NCI-H226 (cell line): ENCODE measurements around the gene RIMKLA.

Experiments
- DNase-seq: peaks from one replicate; pipeline ENCODE4 v3.0.0-alpha.2; 2015

RIMKLA gene

GRCh38 chr1:42380586-42381279, at the start of gene RIMKLA:
Gene RIMKLA (plus strand): TSS chr1:42380792. CDS start chr1:42380935, 143 bp downstream.
- peak; percentile 63 for DNase-seq

- DNase-seq: no peak
Measured at GRCh38 chr1:42332877-42333276, 47.7 kb upstream of the RIMKLA start.

- DNase-seq: no peak
Measured at GRCh38 chr1:42333662-42334239, 46.8 kb upstream of the RIMKLA start.

- DNase-seq: peak; percentile 58
Measured at GRCh38 chr1:42334240-42335049, 46.1 kb upstream of the RIMKLA start.

GRCh38 chr1:42335050-42335808, 45.4 kb upstream of the RIMKLA start, which contains the start of gene FOXJ3:
Gene FOXJ3 (minus strand): TSS chr1:42335235. CDS start chr1:42311093, 24,142 bp downstream.
- peak; percentile 94 for DNase-seq

- DNase-seq: peak; percentile 40
Measured at GRCh38 chr1:42335809-42336518, 44.6 kb upstream of the RIMKLA start.

GRCh38 chr1:42336978-42337377, 43.6 kb upstream of the RIMKLA start:
- DNase-seq: no peak

GRCh38 chr1:42340093-42340492, 40.5 kb upstream of the RIMKLA start:
- DNase-seq: no peak

- no peak for DNase-seq
Measured at GRCh38 chr1:42340901-42341300, 39.7 kb upstream of the RIMKLA start.

- DNase-seq: no peak
Measured at GRCh38 chr1:42343049-42343448, 37.5 kb upstream of the RIMKLA start.

- DNase-seq: no peak
Measured at GRCh38 chr1:42348498-42348897, 32.1 kb upstream of the RIMKLA start.

GRCh38 chr1:42350086-42350485, 30.5 kb upstream of the RIMKLA start:
- no peak for DNase-seq

- no peak for DNase-seq
Measured at GRCh38 chr1:42358791-42359190, 21.8 kb upstream of the RIMKLA start.

- no peak for DNase-seq
Measured at GRCh38 chr1:42359466-42359865, 21.1 kb upstream of the RIMKLA start.

- DNase-seq: no peak
Measured at GRCh38 chr1:42364089-42364488, 16.5 kb upstream of the RIMKLA start.

GRCh38 chr1:42364542-42364941, 16.1 kb upstream of the RIMKLA start:
- no peak for DNase-seq

- no peak for DNase-seq
Measured at GRCh38 chr1:42365118-42365517, 15.5 kb upstream of the RIMKLA start.

- DNase-seq: no peak
Measured at GRCh38 chr1:42368096-42368795, 12.3 kb upstream of the RIMKLA start.

- DNase-seq: no peak
Measured at GRCh38 chr1:42369471-42369870, 11.1 kb upstream of the RIMKLA start.

- DNase-seq: no peak
Measured at GRCh38 chr1:42370876-42371549, 9.6 kb upstream of the RIMKLA start.

- no peak for DNase-seq
Measured at GRCh38 chr1:42372796-42373195, 7.8 kb upstream of the RIMKLA start.
